Measurements from ENCODE around the gene CDYL2.

DNA sequence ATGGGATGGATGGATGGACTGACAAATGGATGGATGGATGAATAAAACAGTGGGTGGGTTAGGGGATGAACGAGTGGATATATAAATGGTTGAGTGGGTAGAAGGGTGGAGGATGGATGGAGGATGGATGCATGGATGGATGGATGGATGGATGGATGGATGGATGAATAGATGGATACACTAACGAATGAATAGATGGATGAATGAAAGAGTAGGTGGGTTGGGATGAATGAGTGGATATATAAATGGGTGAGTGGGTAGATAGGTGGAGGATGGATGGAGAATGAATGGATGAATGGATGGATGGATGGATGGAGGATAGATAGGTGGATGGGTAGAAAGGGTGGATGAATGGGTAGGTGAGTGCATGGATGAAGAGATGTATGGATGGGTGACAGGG is 62.1 kb downstream of the CDYL2 start:
- TF ChIP-seq, protein P1, sequence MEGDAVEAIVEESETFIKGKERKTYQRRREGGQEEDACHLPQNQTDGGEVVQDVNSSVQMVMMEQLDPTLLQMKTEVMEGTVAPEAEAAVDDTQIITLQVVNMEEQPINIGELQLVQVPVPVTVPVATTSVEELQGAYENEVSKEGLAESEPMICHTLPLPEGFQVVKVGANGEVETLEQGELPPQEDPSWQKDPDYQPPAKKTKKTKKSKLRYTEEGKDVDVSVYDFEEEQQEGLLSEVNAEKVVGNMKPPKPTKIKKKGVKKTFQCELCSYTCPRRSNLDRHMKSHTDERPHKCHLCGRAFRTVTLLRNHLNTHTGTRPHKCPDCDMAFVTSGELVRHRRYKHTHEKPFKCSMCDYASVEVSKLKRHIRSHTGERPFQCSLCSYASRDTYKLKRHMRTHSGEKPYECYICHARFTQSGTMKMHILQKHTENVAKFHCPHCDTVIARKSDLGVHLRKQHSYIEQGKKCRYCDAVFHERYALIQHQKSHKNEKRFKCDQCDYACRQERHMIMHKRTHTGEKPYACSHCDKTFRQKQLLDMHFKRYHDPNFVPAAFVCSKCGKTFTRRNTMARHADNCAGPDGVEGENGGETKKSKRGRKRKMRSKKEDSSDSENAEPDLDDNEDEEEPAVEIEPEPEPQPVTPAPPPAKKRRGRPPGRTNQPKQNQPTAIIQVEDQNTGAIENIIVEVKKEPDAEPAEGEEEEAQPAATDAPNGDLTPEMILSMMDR (IDR thresholded peaks at IDR 0.05): no peak
- TF ChIP-seq POLR2A (IDR thresholded peaks at IDR 0.05) (no peak), POLR2AphosphoS5 (IDR thresholded peaks at IDR 0.05) (no peak)
